ENCODE measurements around the gene SCFD2. TPM values are rescaled to one million over a fixed set of nuclear protein-coding genes. Genes with fewer than 3 reads are reported as not detected.

SCFD2 gene
- total and polyA plus RNA-seq, 2 donors (not counting 3 experiments of a cell fraction or from before 2014, with no cell fraction given): 12.3 to 22.8 TPM

DNA sequence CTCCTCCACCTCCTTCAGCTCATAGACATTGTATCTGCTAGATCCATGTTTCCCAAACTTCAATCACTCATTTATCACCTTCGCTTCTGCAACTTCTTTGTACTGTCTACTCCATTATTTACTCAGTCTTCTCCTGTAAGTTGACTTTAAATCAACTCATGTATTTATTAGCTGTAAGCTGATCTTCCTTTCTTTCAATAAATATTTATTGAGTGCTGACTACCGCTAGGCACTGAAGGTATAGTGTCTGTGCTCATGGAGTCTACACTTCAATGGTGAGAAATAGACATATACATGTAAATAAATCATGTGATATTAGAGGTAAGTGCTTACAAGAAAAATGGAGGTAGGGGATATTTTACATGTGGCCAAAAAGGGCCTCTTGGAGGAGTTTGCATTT lies 429.1 kb downstream of the SCFD2 start:
- FAIRE-seq: no peak
- Histone ChIP-seq H3K9ac (replicated peaks; ENCODE audit: extremely low read depth, insufficient read depth, low read length) (no peak overlapping the region), H3K27me3 (ENCODE audit: control insufficient read depth in 2 of 2, insufficient read depth in 2 of 2, low read length in 2 of 2) (no peaks in the 10 kb centered on the region), H3K4me2 (ENCODE audit: insufficient read depth, low read length) (no peak overlapping the region), H3K9me3 (replicated peaks; ENCODE audit: control insufficient read depth, insufficient read depth, low read length) (no peaks in the 10 kb centered on the region), H3K79me2 (ENCODE audit: control insufficient read depth, insufficient read depth, low read length) (no peaks in the 10 kb centered on the region), H2AFZ (ENCODE audit: low read depth, low read length) (no peak overlapping the region), H3K9me1 (replicated peaks; ENCODE audit: control insufficient read depth, extremely low read depth, insufficient read depth, low read length) (no peaks in the 10 kb centered on the region), H3K4me3 (replicated peaks in 1 of 3; ENCODE audit: insufficient read depth in 1 of 3, low read depth in 1 of 3, low read length in 3 of 3) (no peak overlapping the region), H3K4me1 (ENCODE audit: control insufficient read depth, extremely low read depth, insufficient read depth, low read length) (peaks cover 4% of the 10 kb centered on the region), H3K36me3 (ENCODE audit: control insufficient read depth in 2 of 2, extremely low read depth in 1 of 2, insufficient read depth in 2 of 2, low read length in 2 of 2) (no peaks in the 10 kb centered on the region), H4K20me1 (replicated peaks; ENCODE audit: control insufficient read depth, extremely low read depth, insufficient read depth, low read length) (no peaks in the 10 kb centered on the region), H3K27ac (ENCODE audit: insufficient read depth, low read depth, low read length) (no peak overlapping the region)
- DNase-seq (ENCODE audit: low read depth, low spot score): no peak
- CTCF ChIA-PET: interaction anchor here (1.2 kb wide), 1 partner anchor 8 kb away, joined by 4 read pairs; no protein-coding TSS in a partner anchor
- TF ChIP-seq JUN (IDR thresholded peaks at IDR 0.05; ENCODE audit: borderline replicate concordance, insufficient read depth, insufficient read length, low read depth): no peak
- TF ChIP-seq MYC (IDR thresholded peaks at IDR 0.05; ENCODE audit: low read depth, low read length): no peak
- POLR2A ChIA-PET: no interaction called here
- BruUV-seq (replicated peaks): no TSS peak
- intact Hi-C loops (cut with micrococcal nuclease): no loop called here
- dilution Hi-C loops (cut with MboI; ENCODE audit: extremely low pct_ligation_motif_present, low sequenced_read_pairs): no loop called here

DNA sequence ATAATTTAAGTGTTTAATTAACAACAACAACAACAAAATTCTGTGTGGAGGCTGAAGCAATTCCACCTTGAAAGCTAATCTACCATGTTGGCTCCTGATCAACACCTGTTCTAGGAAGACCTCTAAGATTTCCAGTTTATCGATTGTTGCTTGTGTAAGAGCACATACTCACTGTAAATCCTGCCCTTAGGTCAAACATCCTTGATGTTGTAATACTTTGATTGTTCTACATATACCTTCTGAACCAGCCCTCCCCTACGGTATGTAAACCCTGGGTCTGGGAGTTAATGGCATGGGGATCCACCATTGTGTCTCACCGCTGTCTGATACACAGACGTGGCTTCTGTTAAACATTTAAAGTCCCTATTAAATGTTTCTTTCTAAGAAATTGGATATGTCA lies 430.5 kb downstream of the SCFD2 start:
- no peak overlapping the region for H3K4me2 ChIP-seq (ENCODE audit: insufficient read depth, low read length)
- no peak overlapping the region for H3K4me3 ChIP-seq (replicated peaks in 1 of 3; ENCODE audit: insufficient read depth in 1 of 3, low read depth in 1 of 3, low read length in 3 of 3)
- no peak overlapping the region for H3K9ac ChIP-seq (replicated peaks; ENCODE audit: extremely low read depth, insufficient read depth, low read length)
- ChIA-PET POLR2A (no interaction called here), CTCF (no interaction called here)
- intact Hi-C loops (cut with micrococcal nuclease) (no loop called here), dilution Hi-C loops (cut with MboI; ENCODE audit: extremely low pct_ligation_motif_present, low sequenced_read_pairs) (no loop called here)
- H3K27me3 ChIP-seq (ENCODE audit: control insufficient read depth in 2 of 2, insufficient read depth in 2 of 2, low read length in 2 of 2): no peaks in the 10 kb centered on the region
- H4K20me1 ChIP-seq (replicated peaks; ENCODE audit: control insufficient read depth, extremely low read depth, insufficient read depth, low read length): no peaks in the 10 kb centered on the region
- H3K27ac ChIP-seq (ENCODE audit: insufficient read depth, low read depth, low read length): no peak overlapping the region
- peaks cover 4% of the 10 kb centered on the region for H3K4me1 ChIP-seq (ENCODE audit: control insufficient read depth, extremely low read depth, insufficient read depth, low read length)
- TF ChIP-seq, protein P1, sequence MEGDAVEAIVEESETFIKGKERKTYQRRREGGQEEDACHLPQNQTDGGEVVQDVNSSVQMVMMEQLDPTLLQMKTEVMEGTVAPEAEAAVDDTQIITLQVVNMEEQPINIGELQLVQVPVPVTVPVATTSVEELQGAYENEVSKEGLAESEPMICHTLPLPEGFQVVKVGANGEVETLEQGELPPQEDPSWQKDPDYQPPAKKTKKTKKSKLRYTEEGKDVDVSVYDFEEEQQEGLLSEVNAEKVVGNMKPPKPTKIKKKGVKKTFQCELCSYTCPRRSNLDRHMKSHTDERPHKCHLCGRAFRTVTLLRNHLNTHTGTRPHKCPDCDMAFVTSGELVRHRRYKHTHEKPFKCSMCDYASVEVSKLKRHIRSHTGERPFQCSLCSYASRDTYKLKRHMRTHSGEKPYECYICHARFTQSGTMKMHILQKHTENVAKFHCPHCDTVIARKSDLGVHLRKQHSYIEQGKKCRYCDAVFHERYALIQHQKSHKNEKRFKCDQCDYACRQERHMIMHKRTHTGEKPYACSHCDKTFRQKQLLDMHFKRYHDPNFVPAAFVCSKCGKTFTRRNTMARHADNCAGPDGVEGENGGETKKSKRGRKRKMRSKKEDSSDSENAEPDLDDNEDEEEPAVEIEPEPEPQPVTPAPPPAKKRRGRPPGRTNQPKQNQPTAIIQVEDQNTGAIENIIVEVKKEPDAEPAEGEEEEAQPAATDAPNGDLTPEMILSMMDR (IDR thresholded peaks at IDR 0.05; ENCODE audit: extremely low read depth in 1 of 2, insufficient read depth in 1 of 2, low read depth in 1 of 2, low read length in 2 of 2): no peak
- TF ChIP-seq, protein P2, sequence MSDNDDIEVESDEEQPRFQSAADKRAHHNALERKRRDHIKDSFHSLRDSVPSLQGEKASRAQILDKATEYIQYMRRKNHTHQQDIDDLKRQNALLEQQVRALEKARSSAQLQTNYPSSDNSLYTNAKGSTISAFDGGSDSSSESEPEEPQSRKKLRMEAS (IDR thresholded peaks at IDR 0.05; ENCODE audit: insufficient read depth, insufficient read length): no peak
- no peak for TF ChIP-seq EZH2 (IDR thresholded peaks at IDR 0.05; ENCODE audit: borderline replicate concordance, low read depth, low read length, severe bottlenecking)
- TF ChIP-seq FOS (IDR thresholded peaks at IDR 0.05; ENCODE audit: borderline replicate concordance, insufficient read depth, low read length): no peak
- TF ChIP-seq GATA2 (IDR thresholded peaks at IDR 0.05; ENCODE audit: insufficient read depth, insufficient read length, low read depth, low read length): no peak
- no peak for TF ChIP-seq POLR2AphosphoS5 (IDR thresholded peaks at IDR 0.05; ENCODE audit: insufficient read depth, low read depth, low read length)
- TF ChIP-seq JUN (IDR thresholded peaks at IDR 0.05; ENCODE audit: borderline replicate concordance, insufficient read depth, insufficient read length, low read depth): no peak
- no peak for TF ChIP-seq MYC (IDR thresholded peaks at IDR 0.05; ENCODE audit: low read depth, low read length)
- no peak for TF ChIP-seq POLR2A (IDR thresholded peaks at IDR 0.05; ENCODE audit: low read depth, low read length)
- no TSS peak for BruUV-seq (replicated peaks)
- no peaks in the 10 kb centered on the region for H3K79me2 ChIP-seq (ENCODE audit: control insufficient read depth, insufficient read depth, low read length)
- no peak overlapping the region for H2AFZ ChIP-seq (ENCODE audit: low read depth, low read length)
- FAIRE-seq (no peak), DNase-seq (ENCODE audit: low read depth, low spot score) (no peak)
- no peaks in the 10 kb centered on the region for H3K9me3 ChIP-seq (replicated peaks; ENCODE audit: control insufficient read depth, insufficient read depth, low read length)
- H3K36me3 ChIP-seq (ENCODE audit: control insufficient read depth in 2 of 2, extremely low read depth in 1 of 2, insufficient read depth in 2 of 2, low read length in 2 of 2): no peaks in the 10 kb centered on the region
- H3K9me1 ChIP-seq (replicated peaks; ENCODE audit: control insufficient read depth, extremely low read depth, insufficient read depth, low read length): no peaks in the 10 kb centered on the region
